ENCODE data around the gene TMLHE. TPM values are rescaled to one million over a fixed set of nuclear protein-coding genes. Genes with fewer than 3 reads are reported as not detected.
A peak's percentile ranks its signal among the peaks of the same experiment; 100 is the strongest.
"Not testable (repeated sequence)": the region's sequence is repeated elsewhere in the genome, so short reads cannot be mapped to it uniquely, and the experiment has no call there.

The TMLHE gene
- total and polyA plus RNA-seq, 12 donors = 9.6 to 55.1 (median 46.7) TPM

- H3K4me3 ChIP-seq; H3K27me3 ChIP-seq; intact Hi-C loops (cut with DNase I); H3K9me3 ChIP-seq; H3K27ac ChIP-seq; H3K4me1 ChIP-seq; H3K36me3 ChIP-seq; DNase-seq: not testable (repeated sequence)
- WGBS, 2 donors = no CpG with 5 or more reads among the region's 9 CpGs
- peak in 1 of 8 donors; percentile 22 for ATAC-seq
Measured at GRCh38 chrX:155466269-155466938, 146.3 kb downstream of the TMLHE start.

DNA sequence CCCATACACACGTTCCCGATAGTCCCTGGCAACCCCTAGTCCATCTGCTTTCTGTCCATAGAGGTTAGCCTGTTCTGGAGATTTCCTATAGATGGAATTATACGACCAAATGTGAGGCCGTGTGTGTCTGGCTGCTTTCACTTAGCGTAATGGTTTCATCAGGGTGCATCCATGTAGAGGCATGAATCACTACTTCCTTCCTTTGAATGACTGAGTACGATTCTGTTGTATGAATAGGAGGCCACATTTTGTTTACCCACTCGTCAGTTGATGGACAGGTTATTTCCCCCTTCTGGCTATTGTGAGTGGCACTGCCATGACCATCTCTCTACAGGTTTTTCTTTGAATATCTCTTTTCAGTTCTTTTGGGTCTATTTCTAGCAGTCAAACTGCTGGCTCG lies 152.3 kb downstream of the TMLHE start:
- intact Hi-C loops (cut with DNase I); ATAC-seq; H3K4me1 ChIP-seq; H3K9me3 ChIP-seq; H3K36me3 ChIP-seq; DNase-seq; H3K27ac ChIP-seq; H3K4me3 ChIP-seq; H3K27me3 ChIP-seq: not testable (repeated sequence)
- WGBS, 2 donors = no CpG with 5 or more reads among the region's 8 CpGs

- H3K4me3 ChIP-seq; H3K27ac ChIP-seq; H3K4me1 ChIP-seq; H3K36me3 ChIP-seq; H3K27me3 ChIP-seq; DNase-seq; H3K9me3 ChIP-seq; intact Hi-C loops (cut with DNase I): not testable (repeated sequence)
- WGBS, 2 donors = no CpG with 5 or more reads among the region's 51 CpGs
- ATAC-seq = peak; percentile 77 to 90 (median 84)
Measured at GRCh38 chrX:155458471-155458870, 154.3 kb downstream of the TMLHE start, which contains the start of gene F8A3. F8A3 (minus strand) TSS chrX:155458620; CDS start chrX:155458600, 20 bp downstream.

DNA sequence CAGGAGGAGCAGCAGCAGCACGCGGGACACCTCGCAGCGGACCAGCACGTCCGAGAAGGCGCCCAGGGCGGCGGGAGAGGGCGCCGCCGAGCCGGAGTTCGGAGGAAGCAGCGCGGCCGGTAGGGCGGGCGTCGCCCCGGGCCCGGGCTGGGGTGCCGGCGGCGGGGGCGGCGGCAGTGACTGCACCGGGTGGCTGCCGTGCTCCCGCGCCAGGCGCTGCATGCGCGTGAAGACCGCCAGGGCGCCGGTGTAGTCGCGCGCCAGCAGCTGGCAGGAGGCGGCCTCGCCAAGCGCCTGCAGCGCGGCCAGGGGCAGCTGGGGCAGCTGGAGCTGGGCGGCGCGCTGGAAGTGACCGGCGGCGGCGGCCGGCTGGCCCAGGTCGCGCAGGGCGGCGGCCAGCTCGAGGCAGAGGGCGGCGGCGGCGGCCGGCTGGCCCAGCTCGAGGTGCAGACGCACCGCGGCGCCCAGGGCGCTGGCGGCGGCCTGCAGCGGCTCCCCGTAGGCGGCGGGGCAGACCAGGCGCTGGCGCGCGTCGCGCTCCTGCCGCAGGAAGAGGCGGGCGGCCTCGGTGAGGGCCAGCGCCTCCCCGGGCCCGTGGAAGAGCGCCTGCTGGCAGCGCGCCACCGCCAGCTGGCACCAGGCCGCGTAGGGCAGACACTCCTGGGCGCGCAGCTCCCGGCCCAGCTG lies 154.8 kb downstream of the TMLHE start:
- H3K4me3 ChIP-seq; H3K36me3 ChIP-seq; DNase-seq; H3K4me1 ChIP-seq; H3K27ac ChIP-seq; H3K9me3 ChIP-seq; intact Hi-C loops (cut with DNase I); H3K27me3 ChIP-seq: not testable (repeated sequence)
- WGBS, 2 donors = no CpG with 5 or more reads among the region's 97 CpGs
- ATAC-seq = peak; percentile 73 to 84 (median 81)

- no peak for TF ChIP-seq CTCF (IDR thresholded peaks at IDR 0.05)
- ATAC-seq = no peak
- intact Hi-C loops (cut with DNase I) = no loop called here
- Histone ChIP-seq H3K27me3 (no peaks in the 10 kb centered on the region), H3K9me3 (peaks cover 0 to 44% (median 0%) of the 10 kb centered on the region in 11 donors), H3K4me1 (no peaks in the 10 kb centered on the region), H3K36me3 (no peaks in the 10 kb centered on the region), H3K27ac (no peak overlapping the region), H3K4me3 (no peak overlapping the region)
- no peak for DNase-seq
Measured at GRCh38 chrX:155441097-155441496, 171.7 kb downstream of the TMLHE start.

Small RNA genes lying within 50 kb of the gene (microRNA-seq; reads per million reads assigned to microRNA genes)
- gene MIR1184-3 = 0 reads per million in 2 donors

Other genes with a start within 250 kb of the TMLHE start
- gene F8A2, start 230.9 kb downstream of the TMLHE start, total RNA-seq = not detected
- not detected for gene F8A2, start 230.9 kb downstream of the TMLHE start, polyA plus RNA-seq
- gene F8A3, start 154.3 kb downstream of the TMLHE start, total RNA-seq = 10 to 100 TPM in 5 of 10 donors, 1 to 10 TPM in 3, not detected in 2; 5.3 to 18.0 (median 11.2) TPM
- 1 to 10 TPM in 1 of 2 donors, not detected in 1; 3.8 TPM for gene F8A3, start 154.3 kb downstream of the TMLHE start, polyA plus RNA-seq
- 1 to 10 TPM in 3 of 10 donors, under 1 TPM in 7; 0.70 to 1.6 (median 0.85) TPM for gene SPRY3, start 366 bp downstream of the TMLHE start, total RNA-seq
- under 1 TPM; 0.26 to 0.51 TPM for gene SPRY3, start 366 bp downstream of the TMLHE start, polyA plus RNA-seq

Measured in heart right ventricle (tissue), 16 donors.